Measurements from ENCODE around the gene SELENOP. TPM values are rescaled to one million over a fixed set of nuclear protein-coding genes. Genes with fewer than 3 reads are reported as not detected.
A peak's percentile ranks its signal among the peaks of the same experiment; 100 is the strongest.

Gene SELENOP
- total and polyA plus RNA-seq, 2 of the 13 experiments (the other 11 are each of a cell fraction or from before 2014, with no cell fraction given) = 1,895 to 2,083 TPM

DNA sequence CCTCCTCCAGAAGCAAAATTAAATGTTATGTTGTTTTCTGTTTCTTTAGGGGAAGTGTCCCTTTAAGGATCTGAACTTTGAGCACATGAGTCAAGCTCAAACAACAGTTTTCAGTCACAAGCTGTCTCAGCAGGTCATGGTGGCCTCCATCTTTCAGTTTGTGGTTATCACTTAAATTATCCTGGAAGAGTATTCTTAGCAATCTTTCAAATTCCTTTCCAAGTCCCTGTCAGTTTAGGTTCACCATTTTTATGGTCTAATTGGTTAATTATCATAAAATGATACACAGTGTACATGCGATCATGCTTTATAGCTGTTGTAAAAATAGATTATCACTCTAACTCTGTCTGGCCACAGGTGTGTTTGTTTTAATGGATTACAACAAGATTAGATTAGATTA is 43.1 kb upstream of the SELENOP start (continued):
- TF ChIP-seq SP2 (CRISPR knock-in tag; IDR thresholded peaks at IDR 0.05) (no peak), ZNF788 (CRISPR knock-in tag; IDR thresholded peaks at IDR 0.05; ENCODE audit: borderline replicate concordance) (no peak), MIXL1 (CRISPR knock-in tag; IDR thresholded peaks at IDR 0.05) (peak; percentile 29; the same call in 1 of the 2 replicates), GTF3A (CRISPR knock-in tag; conservative IDR thresholded peaks at IDR 0.05) (no peak), SRSF4 (IDR thresholded peaks at IDR 0.05; ENCODE audit: low read depth, low read length, poor library complexity, severe bottlenecking) (no peak), STAT6 (CRISPR knock-in tag; IDR thresholded peaks at IDR 0.05; ENCODE audit: borderline replicate concordance) (no peak), ZNF317 (CRISPR knock-in tag; IDR thresholded peaks at IDR 0.05) (no peak), ZNF382 (CRISPR knock-in tag; IDR thresholded peaks at IDR 0.05; ENCODE audit: borderline replicate concordance) (no peak), MIER3 (CRISPR knock-in tag; IDR thresholded peaks at IDR 0.05; ENCODE audit: borderline replicate concordance) (no peak), SOX13 (IDR thresholded peaks at IDR 0.05) (no peak), SOX13 (CRISPR knock-in tag; conservative IDR thresholded peaks at IDR 0.05 in 1 of 2, IDR thresholded peaks at IDR 0.05 in 1 of 2) (peak in 1 of 2 experiments; percentile 66; a peak in 1 of 4 replicates), ZNF597 (CRISPR knock-in tag; IDR thresholded peaks at IDR 0.05) (no peak), TRIM22 (IDR thresholded peaks at IDR 0.05) (no peak), ZNF672 (CRISPR knock-in tag; IDR thresholded peaks at IDR 0.05) (no peak), ZNF878 (CRISPR knock-in tag; IDR thresholded peaks at IDR 0.05) (no peak), ZNF260 (CRISPR knock-in tag; IDR thresholded peaks at IDR 0.05; ENCODE audit: borderline replicate concordance, low read depth) (no peak), IKZF4 (CRISPR knock-in tag; IDR thresholded peaks at IDR 0.05; ENCODE audit: borderline replicate concordance, low read depth, not compliant biosample characterization) (no peak), SRY (CRISPR knock-in tag; IDR thresholded peaks at IDR 0.05) (no peak), TFE3 (CRISPR knock-in tag; IDR thresholded peaks at IDR 0.05) (peak; percentile 83; the same call in 1 of the 2 replicates), ZFP36L2 (CRISPR knock-in tag; IDR thresholded peaks at IDR 0.05) (no peak), ZNF441 (CRISPR knock-in tag; IDR thresholded peaks at IDR 0.05; ENCODE audit: borderline replicate concordance) (no peak), KMT2A (CRISPR knock-in tag; IDR thresholded peaks at IDR 0.05) (no peak; the same call in 1 of the 2 replicates), CHD4 (IDR thresholded peaks at IDR 0.05; ENCODE audit: borderline replicate concordance, low read length) (no peak), MLLT10 (CRISPR knock-in tag; IDR thresholded peaks at IDR 0.05) (no peak), ZFP1 (CRISPR knock-in tag; IDR thresholded peaks at IDR 0.05) (no peak), TBL1XR1 (IDR thresholded peaks at IDR 0.05; ENCODE audit: borderline replicate concordance, low read length, partially characterized antibody) (no peak), ELF1 (CRISPR knock-in tag; IDR thresholded peaks at IDR 0.05) (no peak)
